Breast epithelium (tissue), 4 donors: ENCODE data around the gene HOXA2. TPM values are rescaled to one million over a fixed set of nuclear protein-coding genes. Genes with fewer than 3 reads are reported as not detected.

ENCODE experiments used
- DNase-seq, 2 donors: peaks; one replicate each; pipeline ENCODE4 v3.0.0-alpha.2; 2019; ENCODE audit warnings: low spot score in 2 of 2
- H3K27ac ChIP-seq, 2 donors: fragments of 200-600 bp; sonication (generic) in 1 of 2; one replicate each; pipeline ENCODE4 v1.5.1; 2016 to 2019; ENCODE audit warnings: mild to moderate bottlenecking in 1 of 2
- H3K27me3 ChIP-seq, 2 donors: fragments of 200-600 bp; sonication (generic) in 1 of 2; one replicate each; pipeline versions ENCODE4 v1.5.1 to v1.6.0; 2017 to 2019; ENCODE audit warnings: control low read depth in 1 of 2, mild to moderate bottlenecking in 1 of 2
- H3K36me3 ChIP-seq: fragments of 200-600 bp; one replicate; pipeline ENCODE4 v1.5.1; 2019
- H3K4me1 ChIP-seq, 2 donors: fragments of 200-600 bp; sonication (generic); one replicate each; pipeline ENCODE4 v1.5.1; 2016 to 2019; ENCODE audit warnings: control low read depth in 1 of 2
- H3K4me3 ChIP-seq, 3 donors: fragments of 200-600 bp; sonication (generic); 1 replicate in 2 of 3; 2 replicates in 1 of 3; pipeline ENCODE4 v1.5.1; 2016 to 2019; ENCODE audit warnings: mild to moderate bottlenecking in 3 of 3, moderate library complexity in 2 of 3
- H3K9me3 ChIP-seq, 2 donors: fragments of 200-600 bp; sonication (generic) in 1 of 2; one replicate each; pipeline ENCODE4 v1.5.1; 2016 to 2019; ENCODE audit warnings: control low read depth in 1 of 2
- POLR2A ChIP-seq: fragments of 450-650 bp; IDR thresholded peaks from one replicate; pipeline ENCODE4 v1.6.1; 2016; ENCODE audit warnings: antibody characterized with exemption, mild to moderate bottlenecking, moderate library complexity
- POLR2AphosphoS5 ChIP-seq, 3 donors: sonication (generic); formaldehyde crosslinking; IDR thresholded peaks; one replicate each; pipeline ENCODE4 v1.6.1; 2017; ENCODE audit warnings: antibody characterized with exemption in 3 of 3
- intact Hi-C: fragments of 100-400 bp; cut with DNase I; formaldehyde crosslinking; loops from one replicate; pipeline ENCODE4 v1.15.1; 2023; ENCODE audit warnings: low total_unique reads
- total RNA-seq, 3 donors: library from RNA; depleted of rRNA; stranded (reverse); fragments of >200 nt; gene quantifications; one replicate each; pipeline ENCODE4 v1.1.0, GENCODE V29; 2016
- TF ChIP-seq, protein P1 (sequence below), 3 donors: fragments of 450-650 bp; IDR thresholded peaks; one replicate each; pipeline ENCODE4 v1.5.1; 2016 to 2017; ENCODE audit warnings: antibody characterized with exemption in 3 of 3, mild to moderate bottlenecking in 3 of 3, moderate library complexity in 3 of 3

HOXA2 gene
- total RNA-seq, 3 donors from 2014 or later = 0.80 to 5.4 (median 1.3) TPM

DNA sequence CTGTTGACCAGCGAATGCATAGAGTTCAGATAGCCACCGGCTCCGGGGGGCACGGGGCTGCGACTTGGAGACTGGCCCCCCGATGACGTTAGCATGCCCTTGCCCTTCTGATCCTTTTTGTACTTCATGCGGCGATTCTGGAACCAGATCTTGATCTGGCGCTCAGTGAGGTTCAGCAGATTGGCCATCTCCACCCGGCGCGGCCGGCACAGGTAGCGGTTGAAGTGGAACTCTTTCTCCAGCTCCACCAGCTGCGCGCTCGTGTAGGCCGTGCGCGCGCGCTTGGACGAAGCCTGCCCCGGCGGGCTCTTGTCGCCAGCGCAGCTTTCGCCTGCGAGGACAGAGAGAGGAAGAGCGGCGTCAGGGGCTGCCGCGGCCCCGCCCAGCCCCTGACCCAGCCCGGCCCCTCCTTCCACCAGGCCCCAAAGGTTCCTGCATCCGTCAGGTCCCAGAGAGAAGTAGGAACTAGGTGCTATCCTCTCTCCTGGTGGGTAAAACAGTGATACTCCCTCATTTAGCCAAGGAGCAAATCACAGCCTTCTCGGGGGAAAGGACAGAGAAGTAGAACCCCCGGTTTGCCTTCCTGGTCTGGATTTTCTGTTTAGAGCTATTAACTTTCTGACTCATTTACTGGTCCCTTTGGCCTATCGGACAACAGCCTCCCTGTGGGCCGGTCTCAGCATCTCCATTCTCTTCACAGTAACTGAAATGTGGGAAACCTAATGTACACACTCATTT, 6.1 kb upstream of the HOXA2 start:
- Histone ChIP-seq H3K4me1 (no peaks in the 10 kb centered on the region), H3K27ac (peak overlapping the region; percentile 98 to 100), H3K36me3 (no peaks in the 10 kb centered on the region), H3K27me3 (no peaks in the 10 kb centered on the region), H3K9me3 (no peaks in the 10 kb centered on the region), H3K4me3 (peak overlapping the region; percentile 33 to 83 (median 67))
- DNase-seq = no peak
- intact Hi-C loops = no loop called here
- TF ChIP-seq POLR2AphosphoS5 (IDR thresholded peaks at IDR 0.05) (peak; percentile 17 to 83 (median 48)), POLR2A (peak; percentile 35)
- TF ChIP-seq, protein P1, sequence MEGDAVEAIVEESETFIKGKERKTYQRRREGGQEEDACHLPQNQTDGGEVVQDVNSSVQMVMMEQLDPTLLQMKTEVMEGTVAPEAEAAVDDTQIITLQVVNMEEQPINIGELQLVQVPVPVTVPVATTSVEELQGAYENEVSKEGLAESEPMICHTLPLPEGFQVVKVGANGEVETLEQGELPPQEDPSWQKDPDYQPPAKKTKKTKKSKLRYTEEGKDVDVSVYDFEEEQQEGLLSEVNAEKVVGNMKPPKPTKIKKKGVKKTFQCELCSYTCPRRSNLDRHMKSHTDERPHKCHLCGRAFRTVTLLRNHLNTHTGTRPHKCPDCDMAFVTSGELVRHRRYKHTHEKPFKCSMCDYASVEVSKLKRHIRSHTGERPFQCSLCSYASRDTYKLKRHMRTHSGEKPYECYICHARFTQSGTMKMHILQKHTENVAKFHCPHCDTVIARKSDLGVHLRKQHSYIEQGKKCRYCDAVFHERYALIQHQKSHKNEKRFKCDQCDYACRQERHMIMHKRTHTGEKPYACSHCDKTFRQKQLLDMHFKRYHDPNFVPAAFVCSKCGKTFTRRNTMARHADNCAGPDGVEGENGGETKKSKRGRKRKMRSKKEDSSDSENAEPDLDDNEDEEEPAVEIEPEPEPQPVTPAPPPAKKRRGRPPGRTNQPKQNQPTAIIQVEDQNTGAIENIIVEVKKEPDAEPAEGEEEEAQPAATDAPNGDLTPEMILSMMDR (IDR thresholded peaks at IDR 0.05) = no peak

DNA sequence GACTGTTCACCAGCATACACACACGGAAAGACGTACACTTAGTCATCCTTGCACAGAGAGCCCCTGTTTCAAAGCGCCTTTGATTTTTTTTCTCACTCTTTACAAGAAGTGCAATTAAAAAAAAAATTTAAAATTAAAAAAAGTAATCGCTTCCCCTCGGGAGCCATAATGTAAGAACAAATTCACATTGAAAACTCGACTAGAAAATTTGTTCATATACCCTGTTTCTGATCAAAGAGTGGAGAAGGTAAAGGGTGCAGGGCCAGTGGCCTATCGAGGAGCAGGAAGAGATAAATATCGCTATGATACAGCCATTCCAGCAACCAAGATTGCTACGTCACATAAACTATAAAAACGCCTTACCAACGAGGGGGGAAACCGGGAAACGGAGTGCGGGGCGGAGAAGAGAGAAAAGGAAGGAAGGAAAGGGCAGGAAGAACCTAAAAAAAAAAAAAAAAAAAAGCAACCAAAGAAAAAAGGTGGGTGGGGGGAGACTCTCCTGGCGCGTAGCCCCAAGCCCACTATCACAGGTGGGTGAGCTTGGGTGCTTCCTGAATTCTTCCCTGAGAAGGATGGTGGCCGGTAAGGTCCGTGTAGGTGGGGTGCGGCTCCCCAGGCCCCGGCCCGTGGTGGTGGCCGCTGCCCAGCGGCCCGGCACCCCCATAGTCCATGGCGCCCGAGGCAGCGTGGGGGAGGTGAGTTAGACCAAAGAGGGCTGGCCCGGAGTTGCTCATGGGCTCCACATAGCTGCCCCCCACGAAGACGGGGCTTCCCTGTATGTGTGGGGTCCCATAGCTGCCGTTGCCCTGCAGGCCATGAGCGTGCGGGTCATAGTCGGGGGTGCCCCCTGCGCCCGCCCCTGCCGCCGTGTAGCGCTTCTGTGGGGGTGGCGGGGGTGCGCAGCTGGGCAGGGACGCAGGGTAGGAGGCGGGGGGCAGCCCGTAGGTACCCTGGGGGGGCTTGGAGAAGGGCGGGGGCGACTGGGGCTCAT, 5.2 kb upstream of the HOXA2 start:
- Histone ChIP-seq H3K9me3 (no peaks in the 10 kb centered on the region), H3K27ac (peak overlapping the region; percentile 98 to 100), H3K36me3 (no peaks in the 10 kb centered on the region), H3K4me1 (no peaks in the 10 kb centered on the region), H3K27me3 (no peaks in the 10 kb centered on the region), H3K4me3 (peak overlapping the region; percentile 33 to 83 (median 67))
- DNase-seq = no peak
- TF ChIP-seq POLR2A (no peak), POLR2AphosphoS5 (IDR thresholded peaks at IDR 0.05) (no peak)
- TF ChIP-seq, protein P1 (IDR thresholded peaks at IDR 0.05) = no peak
- intact Hi-C loops = no loop called here

DNA sequence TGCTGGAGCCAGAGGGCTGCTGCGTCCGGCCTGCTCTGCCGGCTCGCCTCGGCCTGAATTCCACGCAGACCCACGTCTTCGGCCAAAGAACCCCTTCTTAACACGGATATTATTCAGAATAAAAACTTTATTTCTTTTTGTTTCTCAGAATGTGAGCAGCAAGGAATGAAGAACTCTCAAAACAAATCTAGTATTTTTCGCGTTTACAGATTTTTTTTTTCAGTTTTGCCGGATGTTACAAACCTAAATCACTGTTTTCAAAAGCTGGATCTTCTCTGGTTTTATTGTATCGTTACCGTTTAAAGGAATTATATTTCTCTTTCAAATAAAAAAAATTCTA, 4.4 kb upstream of the HOXA2 start:
- intact Hi-C loops = no loop called here

DNA sequence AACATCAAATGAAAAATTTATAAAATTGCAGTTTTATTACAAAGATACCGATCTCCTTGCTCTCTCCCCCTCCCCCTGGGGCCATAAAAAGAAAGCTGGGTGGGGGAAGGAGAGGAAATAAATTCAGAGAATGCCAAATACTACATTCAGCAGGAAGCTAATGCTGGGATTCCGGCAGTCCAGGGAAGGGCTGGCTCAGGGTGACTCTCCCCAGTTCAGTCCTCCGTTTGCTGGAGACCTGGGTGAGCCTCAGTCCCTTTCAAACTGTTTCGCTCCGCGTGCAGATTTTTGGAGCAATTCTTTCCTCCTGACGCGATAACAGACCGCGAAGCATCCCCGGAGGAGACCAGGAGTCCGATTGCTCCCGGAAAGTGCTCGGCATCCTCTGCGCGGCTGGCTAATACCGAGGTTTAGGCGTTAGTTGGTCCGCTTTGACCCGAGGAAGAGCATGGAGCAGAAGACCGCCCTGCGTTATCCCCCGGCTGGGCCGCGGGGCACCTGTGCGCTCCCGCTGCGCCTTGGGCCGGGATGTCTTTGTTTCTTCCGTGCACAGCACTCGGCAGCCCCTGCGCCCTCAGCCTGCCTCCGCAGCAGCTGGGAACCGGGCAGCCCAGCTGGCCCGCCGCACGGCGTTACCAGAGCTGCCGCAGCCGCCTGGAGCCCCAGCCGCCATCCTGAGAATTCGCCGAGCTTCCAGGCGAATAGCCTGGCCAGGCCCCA, 3.9 kb upstream of the HOXA2 start:
- peak overlapping the region; percentile 37 to 83 (median 64) for H3K4me3 ChIP-seq
- H3K36me3 ChIP-seq = no peaks in the 10 kb centered on the region
- no peak for DNase-seq
- TF ChIP-seq, protein P1 (IDR thresholded peaks at IDR 0.05) = no peak
- TF ChIP-seq POLR2A = no peak
- TF ChIP-seq POLR2AphosphoS5 (IDR thresholded peaks at IDR 0.05) = peak in 1 of 3 donors; percentile 28
- H3K4me1 ChIP-seq = no peaks in the 10 kb centered on the region
- intact Hi-C loops = no loop called here
- H3K27me3 ChIP-seq = no peaks in the 10 kb centered on the region
- peak overlapping the region; percentile 94 to 98 for H3K27ac ChIP-seq
- no peaks in the 10 kb centered on the region for H3K9me3 ChIP-seq

More for the DNA sequence above, 4.4 kb upstream of the HOXA2 start:
- Histone ChIP-seq H3K4me1 (no peaks in the 10 kb centered on the region), H3K36me3 (no peaks in the 10 kb centered on the region), H3K4me3 (peak overlapping the region; percentile 37 to 83 (median 64)), H3K27ac (peak overlapping the region; percentile 94 to 98), H3K27me3 (no peaks in the 10 kb centered on the region), H3K9me3 (no peaks in the 10 kb centered on the region)
- TF ChIP-seq, protein P1 (IDR thresholded peaks at IDR 0.05) = no peak
- no peak for TF ChIP-seq POLR2AphosphoS5 (IDR thresholded peaks at IDR 0.05)
- no peak for TF ChIP-seq POLR2A
- DNase-seq = no peak
